Fibroblast of skin of scalp (primary cell): ENCODE results near the gene LRRC4C.
A peak's percentile ranks its signal among the peaks of the same experiment; 100 is the strongest.

Experiments
- DNase-seq: peaks from one replicate; pipeline ENCODE4 v3.0.0-alpha.2; 2013

Gene LRRC4C

DNA sequence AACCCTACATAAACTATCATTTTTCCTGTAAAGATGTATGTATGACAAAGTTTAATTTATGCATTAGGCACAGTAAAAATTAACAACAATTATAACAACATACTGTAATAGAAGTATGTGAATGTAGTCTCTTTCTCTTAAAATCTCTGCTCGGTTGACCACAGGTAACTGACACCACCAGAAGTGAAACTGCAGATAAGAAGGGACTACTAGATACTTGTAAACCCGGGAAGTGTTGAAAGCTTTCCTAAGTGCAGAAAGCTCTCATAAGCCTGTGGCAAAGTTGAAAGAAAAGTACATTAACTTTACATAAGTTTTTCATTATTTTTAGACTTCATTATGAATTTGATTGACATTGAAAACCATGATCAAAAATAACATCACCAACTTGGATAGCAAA, 1173.3 kb downstream of the LRRC4C start:
- no peak for DNase-seq

DNA sequence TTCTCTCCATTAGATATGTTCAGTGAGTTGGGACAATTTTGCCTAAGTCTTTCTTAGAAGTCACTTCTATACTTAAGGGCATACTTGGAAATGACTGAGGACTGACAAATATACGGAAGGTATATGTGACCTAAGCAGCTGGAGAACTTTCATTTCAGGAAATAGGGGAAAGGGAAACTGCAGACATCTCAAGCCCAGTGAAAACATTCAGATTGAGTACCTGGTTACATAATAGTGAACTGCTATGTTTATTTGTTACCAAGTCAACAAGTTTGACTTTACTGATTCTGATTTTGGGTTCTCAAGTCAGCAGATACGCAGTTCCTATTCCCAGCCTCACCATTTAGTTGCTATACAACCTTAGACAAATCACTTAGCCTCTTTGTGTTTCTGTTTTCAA, 1173.9 kb downstream of the LRRC4C start:
- DNase-seq, result no peak

DNA sequence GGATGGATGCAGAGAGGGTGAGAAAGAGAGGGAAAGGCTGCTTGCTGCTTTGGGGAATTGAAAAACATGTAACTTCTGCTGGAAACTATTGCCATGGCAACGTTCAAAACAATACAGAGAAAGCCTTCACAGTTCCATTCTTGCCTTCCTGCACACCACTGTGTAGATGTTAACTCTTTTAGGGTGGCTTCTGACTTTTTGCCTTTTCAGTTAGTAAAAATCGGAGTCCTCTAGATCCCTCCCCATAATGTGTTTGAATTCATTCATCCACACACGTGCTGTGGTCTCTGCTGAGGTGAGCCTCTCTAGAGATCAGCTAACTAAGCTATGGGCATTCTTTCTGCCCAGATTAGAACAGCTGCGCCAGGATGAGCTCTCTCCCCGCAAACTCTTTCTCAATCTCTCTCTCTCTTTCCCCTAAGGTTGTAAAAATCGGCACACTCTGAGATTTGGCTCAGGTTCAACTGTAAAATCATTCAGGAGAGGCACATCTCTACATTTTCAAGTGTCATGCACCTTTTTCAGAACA, 1178.3 kb downstream of the LRRC4C start:
- DNase-seq, result no peak

DNA sequence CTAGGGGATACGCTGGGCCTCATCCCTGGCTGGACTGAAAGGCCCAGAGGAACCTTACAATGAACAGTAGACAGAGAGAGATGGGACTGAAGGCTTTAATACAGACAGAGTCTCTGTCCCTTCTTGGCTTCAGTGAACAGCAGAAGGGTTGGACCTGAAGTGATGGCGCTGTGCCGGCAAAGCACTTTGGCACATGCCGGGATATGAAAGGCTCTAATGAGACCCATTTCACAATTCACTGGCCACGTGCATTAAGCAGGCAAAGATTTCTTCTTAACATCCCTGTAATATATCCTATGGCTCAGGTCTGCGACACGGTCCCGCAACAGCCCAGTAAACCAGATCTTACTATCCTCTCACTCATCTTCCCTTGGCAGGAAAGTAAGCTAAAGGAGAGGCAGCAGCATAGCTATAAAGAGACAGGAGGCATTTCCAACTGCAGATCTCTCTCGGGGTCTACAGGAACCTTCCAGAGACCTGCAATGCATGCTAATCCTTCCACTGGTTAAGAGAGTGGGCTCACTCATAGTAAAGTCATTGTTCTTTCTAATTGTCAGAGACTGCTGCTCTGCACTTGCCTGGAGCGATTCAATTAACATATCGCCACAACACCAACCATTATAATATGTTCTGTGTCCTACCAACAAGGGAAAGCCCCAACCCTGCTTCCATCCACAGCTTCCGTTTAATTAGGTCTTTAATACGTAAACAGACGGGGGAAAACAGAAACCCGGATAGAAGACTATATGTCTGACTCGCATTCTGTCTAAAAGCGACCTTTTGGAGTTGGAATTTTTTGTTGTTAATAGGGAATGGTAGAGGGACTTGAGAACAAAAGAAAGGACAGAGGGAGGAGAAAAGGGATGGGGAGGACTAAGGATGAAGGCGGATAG, 1179.0 kb downstream of the LRRC4C start:
- no peak for DNase-seq

DNA sequence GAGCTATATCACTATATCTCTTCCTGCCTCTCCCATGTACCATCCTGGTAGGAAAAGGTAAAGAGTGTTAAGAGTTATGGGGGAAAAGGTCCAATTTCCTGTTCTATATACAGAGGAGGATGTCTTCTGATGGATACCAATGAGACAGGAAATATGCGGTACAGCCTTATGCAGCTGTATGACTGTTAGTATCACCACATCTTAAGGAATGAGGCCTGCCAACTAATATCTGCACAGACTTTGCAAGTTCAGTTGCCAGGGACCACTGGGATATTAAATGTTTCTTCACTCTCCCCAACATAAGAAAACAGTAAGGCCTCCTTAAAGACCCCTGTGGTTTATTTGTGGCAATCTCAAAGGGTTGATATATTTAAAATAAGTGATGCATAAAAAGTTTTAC, 1182.5 kb downstream of the LRRC4C start:
- no peak for DNase-seq

DNA sequence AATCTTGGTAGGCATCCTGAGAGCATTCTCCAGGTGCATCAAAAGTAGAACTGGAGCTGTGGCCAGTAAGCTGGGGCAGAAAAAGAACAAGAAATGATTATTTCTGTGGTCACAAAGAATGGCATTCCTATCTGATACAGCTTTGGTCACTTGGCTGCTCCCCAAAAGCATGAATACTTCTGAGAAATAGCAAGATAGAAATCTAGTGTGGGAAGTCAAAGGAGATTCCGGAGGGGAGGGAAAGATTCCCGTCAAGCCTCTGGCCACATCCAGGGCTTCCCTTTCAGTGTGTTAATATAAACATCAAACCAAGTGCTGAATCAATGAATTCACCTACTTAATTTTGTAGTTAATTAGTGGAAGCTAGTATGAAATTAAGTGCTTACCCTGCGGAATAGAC, 1185.4 kb downstream of the LRRC4C start:
- DNase-seq, result peak; percentile 73

DNA sequence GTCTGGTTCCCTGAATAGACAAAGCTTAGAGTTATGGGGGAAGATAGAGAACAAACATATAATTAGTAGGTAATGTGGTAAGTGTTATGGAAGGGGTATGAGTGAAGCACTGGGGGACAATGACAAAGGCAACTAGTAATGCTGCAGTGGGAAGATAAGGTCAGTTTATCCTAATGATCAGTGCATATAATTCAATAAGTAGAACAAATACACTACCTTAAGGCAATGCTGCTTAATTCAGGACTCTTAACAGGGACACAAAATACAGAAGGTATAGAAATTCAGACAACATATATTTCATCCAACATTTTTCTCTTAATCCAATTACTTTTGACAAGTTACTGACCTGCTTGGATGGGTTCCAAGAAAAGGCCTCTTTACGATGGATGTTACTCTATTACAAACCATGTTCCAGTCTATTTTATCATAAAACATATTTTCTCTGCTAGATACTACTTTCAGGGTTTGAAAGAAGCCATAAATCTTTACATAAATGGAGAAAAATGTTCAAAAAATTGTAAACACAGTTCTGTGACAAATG, 1186.2 kb downstream of the LRRC4C start:
- DNase-seq, result no peak

DNA sequence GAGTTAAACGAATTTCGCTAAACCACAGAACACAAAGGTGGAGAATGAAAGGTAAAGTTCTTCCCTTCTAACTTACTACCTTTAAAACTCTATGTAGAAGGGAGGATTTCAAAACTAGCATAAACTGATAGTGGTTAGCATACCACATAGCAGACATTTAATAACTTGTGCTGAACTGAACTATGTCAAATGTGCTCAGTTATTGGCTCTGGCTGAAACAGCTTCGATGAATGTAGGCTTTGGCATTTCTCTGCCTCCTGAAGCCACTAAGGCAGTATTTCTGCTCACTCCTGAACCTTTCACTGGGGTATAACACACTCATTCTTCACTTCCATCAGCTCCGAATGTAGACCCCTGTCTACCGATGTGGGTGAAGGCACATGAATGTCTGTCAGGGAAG, 1188.1 kb downstream of the LRRC4C start:
- no peak for DNase-seq

DNA sequence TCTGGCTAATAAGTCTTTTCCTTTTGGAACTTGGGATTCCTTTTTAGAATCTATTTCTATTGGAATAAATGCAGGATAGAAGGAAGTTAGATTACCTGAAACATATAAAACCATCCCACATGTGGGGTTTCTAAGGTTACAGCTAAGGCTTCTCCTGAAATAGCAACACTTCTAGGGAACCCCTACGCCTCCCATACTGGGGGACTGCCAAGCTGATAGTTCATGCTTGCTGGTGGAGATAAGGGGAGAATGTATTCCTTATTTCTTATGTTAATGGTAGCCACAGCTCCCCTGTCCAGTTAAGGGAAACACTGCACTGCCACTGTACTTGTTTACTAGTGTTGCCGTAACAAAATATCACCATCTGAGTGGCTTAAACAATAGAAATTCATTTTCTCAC, 1189.6 kb downstream of the LRRC4C start:
- no peak for DNase-seq

DNA sequence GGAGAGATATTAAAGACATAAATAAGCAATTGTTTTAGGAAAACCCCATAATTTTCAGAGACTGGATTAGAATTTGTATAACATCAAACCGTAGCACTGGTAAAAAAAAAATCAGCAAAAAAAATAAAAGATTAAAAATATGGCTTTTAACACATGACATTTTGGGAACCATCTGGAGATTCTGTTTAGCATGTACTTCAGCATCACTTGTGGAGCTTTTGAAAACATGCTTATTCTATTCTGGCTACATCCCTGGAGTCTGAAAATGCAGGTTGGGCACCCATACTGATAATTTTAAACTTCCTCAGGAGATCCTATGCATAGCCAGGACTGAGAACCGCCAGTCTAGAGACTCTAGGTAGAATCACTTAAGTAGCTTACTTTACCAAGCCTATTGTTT, 1190.9 kb downstream of the LRRC4C start:
- DNase-seq, result no peak

DNA sequence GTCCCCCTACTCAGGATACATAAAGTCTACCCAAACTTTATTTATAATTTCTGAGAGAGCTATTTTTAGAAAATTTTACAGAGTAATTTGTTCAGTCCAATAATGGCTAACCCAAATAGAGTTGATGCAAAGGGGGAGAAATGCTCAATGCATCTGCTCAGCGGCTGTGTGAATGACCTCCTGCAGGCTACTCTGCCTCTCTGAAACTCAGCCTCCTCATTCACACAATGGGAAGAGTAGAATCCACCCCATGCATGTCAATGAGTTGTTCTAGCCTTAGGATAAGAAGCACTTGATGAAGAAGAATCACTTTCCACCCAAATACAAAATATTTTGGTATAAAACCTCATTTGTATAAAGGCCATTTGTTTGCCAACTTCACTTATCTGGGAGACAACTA, 1204.0 kb downstream of the LRRC4C start:
- DNase-seq, result no peak

DNA sequence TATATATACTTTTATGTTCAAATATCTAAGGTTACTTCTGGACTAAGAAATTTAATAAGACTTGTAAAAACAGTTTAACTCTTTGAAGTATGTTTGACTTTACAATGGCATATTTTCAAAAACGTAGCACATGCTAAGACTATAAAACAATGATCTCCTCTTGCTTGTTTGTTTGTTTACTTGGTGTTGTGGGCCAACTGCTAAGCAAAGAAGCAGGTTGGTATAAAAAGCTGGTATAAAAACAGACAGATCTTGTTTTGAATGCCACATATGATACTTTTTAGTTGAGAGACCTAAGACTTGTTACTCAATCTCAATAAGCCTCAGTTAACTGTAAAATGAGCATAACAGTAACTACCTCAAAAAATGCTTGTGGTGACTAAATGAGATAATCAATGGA, 1206.3 kb downstream of the LRRC4C start:
- no peak for DNase-seq

DNA sequence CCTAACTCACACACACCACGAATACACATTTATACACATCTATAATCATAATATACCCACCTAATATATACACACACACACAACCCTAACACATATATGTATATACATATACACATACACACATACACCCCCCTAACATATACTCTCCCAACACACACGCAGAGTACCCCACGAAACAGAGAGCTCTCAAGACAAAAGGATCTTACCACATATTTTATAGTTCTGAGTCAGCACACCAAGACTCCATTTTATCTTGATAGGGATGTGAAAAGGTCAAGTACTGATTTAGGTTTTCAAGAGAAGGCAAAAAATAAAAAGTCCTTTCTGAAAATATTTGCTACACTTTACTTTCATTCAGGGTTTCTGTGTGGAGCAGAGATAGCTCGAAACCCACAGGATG, 1207.2 kb downstream of the LRRC4C start:
- DNase-seq, result no peak

DNA sequence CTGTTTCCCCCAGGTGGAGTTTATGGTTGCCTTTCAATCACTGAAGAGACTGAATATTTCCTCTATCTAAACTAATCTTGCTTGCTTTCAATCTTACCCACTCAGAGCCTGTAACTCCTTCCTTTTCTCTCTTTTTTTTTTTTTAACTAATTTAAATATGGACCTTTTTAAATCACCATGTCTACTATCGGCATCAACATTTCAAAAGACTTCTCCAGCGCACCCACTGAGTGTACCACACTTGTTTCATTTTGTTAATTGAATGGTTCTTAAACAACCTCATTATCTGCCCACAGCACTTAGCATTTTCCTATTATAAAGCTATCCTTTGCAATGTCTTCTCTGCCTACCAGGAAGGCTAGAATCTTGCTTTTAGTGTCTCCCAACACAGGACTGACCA, 1212.5 kb downstream of the LRRC4C start:
- DNase-seq, result no peak

DNA sequence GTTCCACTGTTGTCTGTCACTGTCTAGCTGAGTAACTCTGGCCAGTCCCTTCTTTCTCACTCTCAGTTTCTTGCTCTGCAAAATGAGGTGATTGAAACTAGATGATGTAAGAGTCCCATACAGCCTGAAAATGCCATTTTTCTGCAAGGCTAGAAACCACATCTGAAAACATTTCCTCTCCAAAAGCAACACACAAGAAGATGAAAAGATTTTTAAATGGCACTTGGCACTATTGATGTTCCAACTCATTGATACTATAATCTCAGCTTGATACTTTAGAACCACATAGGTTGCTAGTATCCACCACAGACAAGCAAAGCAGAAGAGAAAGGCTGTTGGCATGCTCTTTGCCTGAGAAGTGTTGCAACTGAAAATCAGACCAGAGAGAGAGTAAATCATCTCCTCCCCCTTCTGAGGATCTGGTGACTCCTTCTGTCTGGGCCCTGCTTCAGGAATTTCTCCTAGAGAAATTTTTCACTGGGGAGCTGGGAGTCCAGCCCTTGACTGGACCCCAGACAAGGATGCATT, 1217.9 kb downstream of the LRRC4C start:
- peak; percentile 16 for DNase-seq

DNA sequence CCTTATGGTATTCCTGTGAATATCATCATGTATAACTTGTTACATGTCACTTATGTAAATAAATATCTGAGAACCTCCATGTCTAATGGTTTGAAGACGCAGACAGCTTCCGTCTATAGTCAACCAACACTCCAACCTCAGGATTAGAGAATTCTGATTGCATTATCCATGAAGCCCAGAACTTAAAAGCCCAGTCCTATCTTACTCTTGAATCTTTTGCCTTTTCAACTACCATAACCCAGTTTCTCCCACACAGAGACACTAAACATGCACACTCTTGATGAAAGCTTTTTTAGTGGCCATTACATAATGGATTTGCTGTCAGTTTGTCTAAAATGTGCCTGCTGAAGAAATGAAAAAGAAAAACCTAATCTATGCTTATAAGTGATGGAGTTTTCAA, 1219.2 kb downstream of the LRRC4C start:
- no peak for DNase-seq

DNA sequence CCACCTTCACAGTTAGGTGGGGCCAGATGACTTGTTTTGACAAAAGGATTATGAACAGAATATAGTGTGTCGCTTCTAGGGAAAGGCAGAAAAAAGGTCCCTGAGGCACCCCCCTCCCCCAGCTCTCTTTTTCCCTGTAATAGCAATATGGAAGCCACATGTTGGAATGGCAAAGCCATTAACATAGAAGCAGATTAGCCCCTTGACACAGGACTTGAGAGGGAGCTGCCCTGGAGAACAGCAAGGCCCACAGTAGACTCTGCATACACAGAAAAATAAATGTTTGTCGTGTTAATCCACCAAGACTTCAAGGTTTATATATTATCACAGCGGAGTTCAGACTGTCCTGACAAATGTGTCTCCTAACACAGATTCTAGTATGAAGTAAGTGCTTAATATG, 1222.9 kb downstream of the LRRC4C start:
- DNase-seq, result no peak

DNA sequence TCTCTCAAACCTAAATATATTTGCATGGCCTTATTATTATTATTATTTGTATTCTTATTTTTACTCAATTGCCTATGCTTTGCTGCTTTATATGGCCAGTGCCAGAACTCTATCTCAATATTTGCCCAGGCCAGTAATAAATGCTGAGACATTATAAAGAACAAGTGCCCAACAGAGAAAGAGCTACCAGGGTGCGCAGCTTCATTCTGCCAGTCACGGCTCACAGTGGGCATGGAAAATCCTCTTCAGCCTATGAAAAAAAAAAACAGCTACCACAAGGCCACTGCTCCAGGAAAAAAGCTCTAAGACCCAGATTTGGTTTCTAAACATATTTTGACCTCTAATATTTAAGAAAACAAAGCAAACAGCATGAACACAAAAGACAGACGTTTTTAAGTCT, 1223.6 kb downstream of the LRRC4C start:
- no peak for DNase-seq

DNA sequence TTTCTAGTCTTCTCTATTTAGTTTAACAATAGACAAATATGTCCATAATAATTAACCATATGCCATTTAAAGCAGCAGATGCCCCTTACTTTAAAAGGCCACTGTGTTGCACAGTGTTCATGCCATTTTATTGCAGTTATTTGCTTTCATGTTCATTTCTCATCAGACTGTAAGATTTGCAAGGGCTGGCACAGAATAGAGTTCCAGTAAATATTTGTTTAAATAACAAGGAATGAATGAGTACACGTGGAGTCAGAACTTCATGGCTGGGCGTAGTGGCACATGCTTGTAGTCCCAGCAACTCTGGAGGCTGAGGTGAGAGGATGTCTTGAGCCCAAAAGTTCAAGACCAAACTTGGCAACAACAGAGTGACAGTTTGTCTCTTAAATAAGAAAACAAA, 1228.6 kb downstream of the LRRC4C start:
- no peak for DNase-seq

DNA sequence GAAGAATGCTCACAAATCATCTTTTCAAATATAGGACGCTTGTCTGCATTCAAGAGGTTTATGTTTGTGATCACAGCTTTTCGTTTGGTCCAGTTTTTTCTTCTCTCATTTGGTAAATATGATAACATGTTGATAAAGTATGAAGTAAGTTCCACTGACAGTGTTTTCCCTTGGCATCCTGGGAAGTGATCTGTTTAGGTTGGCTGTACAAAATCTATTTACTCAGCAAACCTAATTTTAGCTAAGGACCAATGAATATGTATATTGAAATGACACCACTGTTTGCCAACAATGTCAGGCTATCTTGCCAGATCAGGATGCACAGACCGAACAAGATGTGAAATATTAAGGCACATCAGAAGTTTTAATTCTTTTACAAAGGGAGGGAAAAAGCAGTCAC, 1230.8 kb downstream of the LRRC4C start:
- no peak for DNase-seq

DNA sequence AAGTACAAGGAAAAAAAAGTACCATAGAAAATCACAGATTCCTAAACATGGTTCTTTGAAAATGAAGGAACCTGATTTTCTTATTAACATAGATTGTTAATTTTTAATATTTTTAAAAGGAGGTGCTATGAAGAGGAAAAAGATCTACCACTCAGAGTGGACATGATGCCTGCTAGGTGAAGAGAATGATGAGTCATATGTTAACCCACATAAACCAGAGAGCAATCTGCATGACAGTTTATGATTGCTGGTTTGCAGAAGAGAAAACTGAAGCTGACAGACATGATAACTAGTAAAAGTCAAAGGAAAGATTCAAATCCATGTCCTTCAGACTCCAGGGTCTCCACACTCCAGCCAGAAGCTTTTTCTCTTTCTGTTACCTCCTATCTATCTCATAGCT, 1231.7 kb downstream of the LRRC4C start:
- no peak for DNase-seq

DNA sequence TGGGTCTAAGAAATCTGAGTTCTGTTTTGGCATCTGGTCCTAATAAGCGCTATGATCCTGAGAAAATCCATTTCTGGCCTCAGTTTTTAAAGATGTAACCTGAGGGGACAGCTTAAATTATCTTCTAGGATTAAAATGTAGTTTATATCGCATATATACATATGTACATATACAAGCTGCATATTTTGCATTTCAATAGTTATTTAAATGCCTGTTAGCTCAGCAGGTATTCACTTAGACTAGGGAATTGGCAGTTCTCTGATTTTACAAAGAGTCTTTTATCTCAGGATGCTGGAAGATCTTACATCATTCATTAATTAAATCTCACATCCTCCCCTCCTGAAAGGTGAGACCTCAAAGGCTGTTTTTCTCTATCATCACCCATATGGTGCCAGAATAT, 1232.8 kb downstream of the LRRC4C start:
- DNase-seq, result no peak

DNA sequence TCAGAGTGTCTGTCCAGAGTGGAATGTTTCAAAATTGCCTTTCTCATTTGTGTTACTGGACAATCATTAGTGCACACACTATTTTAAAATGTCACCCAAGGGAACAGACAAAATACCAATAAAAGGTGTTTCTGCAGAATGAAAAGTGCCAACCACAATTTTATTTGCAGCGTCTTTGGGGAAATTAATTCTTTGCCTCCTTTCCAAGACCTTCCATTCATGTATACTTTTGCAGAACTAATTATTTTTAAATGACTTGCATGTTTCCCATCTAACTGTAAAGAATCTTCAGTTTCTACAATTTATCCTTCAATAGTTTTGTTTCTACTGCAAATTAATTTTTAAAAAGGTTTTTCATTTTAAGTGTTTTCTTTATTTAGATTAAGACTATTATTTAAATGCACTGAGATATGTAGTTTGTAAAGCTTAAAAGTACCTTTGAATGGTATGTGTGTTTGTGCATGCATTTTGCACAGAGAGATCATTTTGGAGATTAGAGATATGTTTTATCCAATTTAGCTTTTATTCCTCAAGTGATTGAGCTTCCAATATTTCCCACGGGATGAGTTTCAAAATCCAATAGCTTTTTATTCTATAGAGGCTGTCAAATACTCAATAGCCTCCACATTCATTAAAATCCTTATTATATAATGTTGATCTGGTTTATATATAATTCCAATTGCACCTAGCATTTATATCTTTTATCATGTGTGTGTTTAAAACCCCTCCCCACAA, 1235.7 kb downstream of the LRRC4C start:
- no peak for DNase-seq
